NB4 (cell line): Measurements from ENCODE around the gene IL3.

Source experiments
- CTCF ChIP-seq: IDR thresholded peaks from one replicate; pipeline ENCODE4 v1.5.1; 2012; ENCODE audit warnings: low read depth, low read length
- MAX ChIP-seq: IDR thresholded peaks from 2 replicates; pipeline ENCODE4 v1.6.1; 2011; ENCODE audit warnings: low read depth, low read length
- MYC ChIP-seq: IDR thresholded peaks from 2 replicates; pipeline ENCODE4 v1.6.1; 2011; ENCODE audit warnings: low read depth, low read length
- POLR2A ChIP-seq: IDR thresholded peaks from 2 replicates; pipeline ENCODE4 v1.6.1; 2011; ENCODE audit warnings: mild to moderate bottlenecking; ENCODE audit not compliant: insufficient read length; ENCODE audit errors: extremely low read depth

GRCh38 chr5:132109494-132110053 is 49.1 kb downstream of the IL3 start:
- TF ChIP-seq CTCF = no peak
- TF ChIP-seq MYC = no peak
- no peak for TF ChIP-seq POLR2A
- TF ChIP-seq MAX = no peak
